ENCODE measurements around the gene MAGI2. TPM values are rescaled to one million over a fixed set of nuclear protein-coding genes. Genes with fewer than 3 reads are reported as not detected.
"Not testable (repeated sequence)": the region's sequence is repeated elsewhere in the genome, so short reads cannot be mapped to it uniquely, and the experiment has no call there.

Gene MAGI2
- total RNA-seq, 3 donors from 2014 or later, result 0.10 to 0.16 (median 0.14) TPM

DNA sequence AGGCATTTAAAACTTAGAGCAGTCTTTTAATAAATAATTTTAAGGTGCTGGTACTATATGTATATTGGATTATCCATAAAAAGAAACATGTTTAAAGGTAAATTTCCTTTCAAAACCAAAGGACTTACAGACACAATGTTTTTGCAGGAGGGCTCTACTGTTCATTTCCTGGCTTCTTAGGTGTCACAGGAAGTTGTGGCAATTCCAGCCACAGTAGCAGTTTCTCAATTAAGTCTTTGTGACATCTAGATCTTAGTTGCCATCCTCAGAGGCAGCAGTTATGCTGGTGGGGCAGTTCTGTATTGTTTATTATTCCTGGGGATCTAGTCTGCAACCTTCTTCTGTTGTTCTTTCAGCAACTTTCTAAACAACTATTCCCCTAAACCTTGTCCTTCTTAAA is 460.1 kb downstream of the MAGI2 start:
- H3K4me3 Mint-ChIP-seq, result no peak overlapping the region
- H3K9me3 Mint-ChIP-seq, result peaks cover 13% of the 10 kb centered on the region
- no peaks in the 10 kb centered on the region for H3K27me3 Mint-ChIP-seq (ENCODE audit: low read depth)
- DNase-seq (no peak), ATAC-seq (no peak)
- no peaks in the 10 kb centered on the region for H3K4me1 Mint-ChIP-seq (ENCODE audit: low read depth)
- H3K36me3 Mint-ChIP-seq (ENCODE audit: insufficient read depth), result no peaks in the 10 kb centered on the region

DNA sequence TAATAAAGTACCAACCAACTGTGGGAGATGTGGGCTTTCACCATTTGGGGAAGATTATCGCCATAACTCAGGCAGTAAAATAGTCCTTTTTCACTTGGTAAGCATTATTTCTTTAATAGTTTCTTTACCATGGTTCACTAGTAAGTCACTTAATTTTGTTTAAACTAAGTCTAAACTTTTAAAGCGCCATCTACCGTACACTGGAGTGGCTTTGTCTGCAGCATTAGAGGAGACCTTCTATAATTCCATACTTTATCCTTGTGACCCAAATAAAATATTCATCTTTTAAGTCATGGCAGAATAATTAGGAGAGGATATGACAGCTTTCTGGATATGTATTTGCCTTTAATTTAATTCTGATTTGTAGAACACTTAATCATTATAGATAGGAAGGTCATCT is 468.0 kb downstream of the MAGI2 start:
- ATAC-seq (no peak), DNase-seq (no peak)
- Mint-ChIP-seq H3K4me1 (ENCODE audit: low read depth) (no peaks in the 10 kb centered on the region), H3K9me3 (peaks cover 19% of the 10 kb centered on the region), H3K27me3 (ENCODE audit: low read depth) (no peaks in the 10 kb centered on the region), H3K4me3 (no peak overlapping the region), H3K36me3 (ENCODE audit: insufficient read depth) (no peaks in the 10 kb centered on the region)

DNA sequence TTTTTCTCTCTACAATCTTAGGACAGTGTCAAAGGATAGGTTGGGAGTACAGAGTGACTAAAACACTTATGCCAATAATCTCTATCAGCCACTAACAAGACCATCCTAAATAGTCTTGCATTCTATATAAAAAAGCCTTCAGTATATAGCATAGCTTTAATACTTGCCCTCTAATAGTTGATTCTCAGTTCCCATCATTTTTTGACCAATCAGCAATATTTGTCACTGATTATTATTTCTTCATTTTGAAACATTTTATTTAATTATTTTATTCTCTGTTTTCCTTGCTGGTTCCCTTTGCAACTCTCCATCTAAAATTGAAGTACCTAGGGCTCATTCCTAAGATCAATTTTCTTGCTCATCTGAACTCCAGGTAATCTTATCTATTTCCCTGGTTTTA is 470.0 kb downstream of the MAGI2 start:
- ATAC-seq (no peak), DNase-seq (no peak)
- Mint-ChIP-seq H3K9me3 (peaks cover 11% of the 10 kb centered on the region), H3K4me3 (no peak overlapping the region), H3K4me1 (ENCODE audit: low read depth) (no peaks in the 10 kb centered on the region), H3K27me3 (ENCODE audit: low read depth) (no peaks in the 10 kb centered on the region), H3K36me3 (ENCODE audit: insufficient read depth) (no peaks in the 10 kb centered on the region)

DNA sequence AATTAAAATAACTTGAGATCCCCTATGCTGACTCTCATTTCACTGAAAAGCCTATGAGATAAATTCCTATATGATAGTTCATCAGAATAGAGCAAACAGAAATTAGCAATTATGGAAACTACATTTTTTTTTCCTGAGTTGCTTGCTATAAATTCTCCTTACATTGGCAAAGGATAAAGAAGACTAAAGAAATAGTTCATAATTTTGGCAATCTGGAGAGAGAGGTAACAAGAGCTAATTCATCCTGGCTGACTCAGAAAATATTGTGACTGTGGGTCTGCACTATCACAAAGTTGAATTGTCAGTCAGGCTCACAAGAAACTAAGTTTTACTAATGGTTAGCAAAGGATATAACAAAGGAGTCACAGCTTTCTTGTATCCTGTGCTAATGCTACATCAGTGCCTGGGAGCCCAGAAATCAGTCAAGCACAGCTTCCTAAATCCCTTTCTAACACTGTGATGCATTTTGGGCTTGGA is 483.0 kb downstream of the MAGI2 start:
- Mint-ChIP-seq H3K27me3 (ENCODE audit: low read depth) (no peaks in the 10 kb centered on the region), H3K9me3 (peaks cover 15% of the 10 kb centered on the region), H3K36me3 (ENCODE audit: insufficient read depth) (no peaks in the 10 kb centered on the region), H3K4me1 (ENCODE audit: low read depth) (no peaks in the 10 kb centered on the region), H3K4me3 (no peak overlapping the region)
- DNase-seq (no peak), ATAC-seq (no peak)

DNA sequence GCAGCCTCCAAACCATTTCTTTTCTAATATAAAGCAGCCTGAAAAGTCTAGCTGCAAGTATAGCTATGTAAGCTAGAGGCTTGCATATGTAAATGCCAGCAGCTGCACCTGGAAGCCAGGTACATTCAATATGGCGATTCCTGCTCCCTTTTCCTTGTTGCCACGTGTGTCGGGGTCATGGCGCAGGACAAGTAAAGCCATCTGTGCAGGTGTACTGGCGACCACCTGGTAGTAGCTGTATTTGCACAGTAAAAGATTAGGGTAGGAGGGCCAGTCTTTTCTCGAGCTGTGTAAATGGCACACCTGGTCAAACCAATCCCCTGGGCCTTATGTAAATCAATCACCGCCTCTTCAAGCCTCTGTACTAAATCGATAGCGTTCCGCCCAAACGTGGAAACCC is 484.5 kb downstream of the MAGI2 start:
- no peaks in the 10 kb centered on the region for H3K36me3 Mint-ChIP-seq (ENCODE audit: insufficient read depth)
- DNase-seq, result no peak
- no peaks in the 10 kb centered on the region for H3K27me3 Mint-ChIP-seq (ENCODE audit: low read depth)
- no peaks in the 10 kb centered on the region for H3K4me1 Mint-ChIP-seq (ENCODE audit: low read depth)
- H3K9me3 Mint-ChIP-seq, result peaks cover 11% of the 10 kb centered on the region
- no peak for ATAC-seq
- H3K4me3 Mint-ChIP-seq, result no peak overlapping the region

DNA sequence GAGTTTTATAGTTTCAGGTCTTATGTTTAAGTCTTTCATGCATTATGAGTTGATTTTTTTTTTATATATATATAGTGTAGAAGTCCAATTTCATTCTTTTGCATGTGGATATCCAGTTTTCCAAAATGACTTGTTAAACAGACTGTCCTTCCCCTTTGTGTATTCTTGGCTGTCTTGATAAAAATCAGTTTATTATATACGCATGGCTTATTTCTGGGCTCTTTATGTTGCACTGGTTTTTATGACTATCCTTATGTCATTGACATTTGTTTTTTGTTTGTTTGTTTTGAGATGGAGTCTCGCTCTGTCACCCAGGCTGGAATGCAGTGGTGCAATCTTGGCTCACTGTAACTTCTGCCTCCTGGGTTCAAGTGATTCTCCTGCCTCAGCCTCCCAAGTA is 485.9 kb downstream of the MAGI2 start:
- H3K4me3 Mint-ChIP-seq; DNase-seq; H3K27me3 Mint-ChIP-seq (ENCODE audit: low read depth); H3K4me1 Mint-ChIP-seq (ENCODE audit: low read depth); H3K36me3 Mint-ChIP-seq (ENCODE audit: insufficient read depth); ATAC-seq: not testable (repeated sequence)
- peaks cover 15% of the 10 kb centered on the region for H3K9me3 Mint-ChIP-seq

DNA sequence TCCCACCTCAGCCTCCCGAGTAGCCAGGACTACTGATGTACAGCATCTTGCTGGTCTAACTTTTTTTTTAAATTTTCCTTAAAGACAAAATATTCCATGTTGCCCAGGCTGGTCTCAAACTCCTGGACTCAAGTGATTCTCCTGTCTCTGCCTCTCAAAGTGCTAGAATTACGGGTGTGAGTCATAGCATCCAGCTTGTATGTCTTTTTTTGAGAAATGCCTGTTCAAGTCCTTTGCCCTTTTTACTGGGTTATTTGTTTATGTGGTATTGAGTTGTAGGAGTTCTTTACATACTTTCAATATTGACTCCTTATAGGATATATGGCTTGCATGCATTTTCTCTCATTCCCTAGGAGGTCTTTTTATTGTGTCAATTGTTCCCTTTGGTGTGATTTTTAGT is 486.4 kb downstream of the MAGI2 start:
- DNase-seq, result no peak
- H3K36me3 Mint-ChIP-seq (ENCODE audit: insufficient read depth), result no peaks in the 10 kb centered on the region
- H3K27me3 Mint-ChIP-seq (ENCODE audit: low read depth), result no peaks in the 10 kb centered on the region
- no peaks in the 10 kb centered on the region for H3K4me1 Mint-ChIP-seq (ENCODE audit: low read depth)
- no peak overlapping the region for H3K4me3 Mint-ChIP-seq
- no peak for ATAC-seq
- H3K9me3 Mint-ChIP-seq, result peaks cover 15% of the 10 kb centered on the region

DNA sequence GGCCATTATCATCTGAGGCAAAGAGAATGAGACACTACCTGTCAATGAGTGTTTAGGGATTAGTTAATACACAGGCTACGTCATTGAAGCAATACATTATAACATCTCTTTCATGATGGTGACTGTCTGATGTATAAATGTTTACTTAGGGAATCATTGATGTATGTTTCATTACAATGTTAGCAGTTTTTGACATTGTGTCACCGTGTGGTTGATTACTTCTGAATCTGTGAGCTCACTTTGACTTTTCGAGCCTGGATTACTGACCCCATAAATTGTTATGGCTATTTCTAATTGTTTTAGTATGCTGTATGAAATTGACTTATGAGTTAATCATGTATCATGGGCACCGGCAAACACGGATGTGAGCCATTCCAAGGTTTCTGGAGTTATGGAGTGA is 494.0 kb downstream of the MAGI2 start:
- no peak for DNase-seq
- Mint-ChIP-seq H3K4me1 (ENCODE audit: low read depth) (no peaks in the 10 kb centered on the region), H3K4me3 (no peak overlapping the region), H3K27me3 (ENCODE audit: low read depth) (no peaks in the 10 kb centered on the region), H3K36me3 (ENCODE audit: insufficient read depth) (no peaks in the 10 kb centered on the region), H3K9me3 (peaks cover 13% of the 10 kb centered on the region)
- ATAC-seq, result no peak

DNA sequence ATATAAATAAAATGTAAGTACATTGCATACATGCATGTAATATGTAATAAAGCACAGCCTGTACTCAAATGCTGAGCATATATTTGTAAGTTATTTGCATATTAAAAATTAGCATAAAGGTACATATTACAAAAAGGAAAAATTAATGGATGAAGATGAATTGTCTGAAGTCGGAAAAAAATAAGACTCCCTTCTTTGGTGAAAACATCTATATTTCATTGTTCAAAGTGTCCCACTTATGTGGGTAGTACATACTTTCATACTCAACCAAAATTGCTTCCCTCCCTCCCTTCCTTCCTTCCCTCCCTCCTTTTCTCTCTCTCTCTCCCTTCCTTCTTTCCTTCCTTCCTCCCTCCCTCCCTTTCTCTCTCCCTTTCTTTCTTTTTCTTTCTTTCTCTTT is 498.1 kb downstream of the MAGI2 start:
- Mint-ChIP-seq H3K36me3 (ENCODE audit: insufficient read depth) (no peaks in the 10 kb centered on the region), H3K4me1 (ENCODE audit: low read depth) (no peaks in the 10 kb centered on the region), H3K27me3 (ENCODE audit: low read depth) (no peaks in the 10 kb centered on the region), H3K4me3 (no peak overlapping the region), H3K9me3 (peaks cover 14% of the 10 kb centered on the region)
- ATAC-seq (no peak), DNase-seq (no peak)

DNA sequence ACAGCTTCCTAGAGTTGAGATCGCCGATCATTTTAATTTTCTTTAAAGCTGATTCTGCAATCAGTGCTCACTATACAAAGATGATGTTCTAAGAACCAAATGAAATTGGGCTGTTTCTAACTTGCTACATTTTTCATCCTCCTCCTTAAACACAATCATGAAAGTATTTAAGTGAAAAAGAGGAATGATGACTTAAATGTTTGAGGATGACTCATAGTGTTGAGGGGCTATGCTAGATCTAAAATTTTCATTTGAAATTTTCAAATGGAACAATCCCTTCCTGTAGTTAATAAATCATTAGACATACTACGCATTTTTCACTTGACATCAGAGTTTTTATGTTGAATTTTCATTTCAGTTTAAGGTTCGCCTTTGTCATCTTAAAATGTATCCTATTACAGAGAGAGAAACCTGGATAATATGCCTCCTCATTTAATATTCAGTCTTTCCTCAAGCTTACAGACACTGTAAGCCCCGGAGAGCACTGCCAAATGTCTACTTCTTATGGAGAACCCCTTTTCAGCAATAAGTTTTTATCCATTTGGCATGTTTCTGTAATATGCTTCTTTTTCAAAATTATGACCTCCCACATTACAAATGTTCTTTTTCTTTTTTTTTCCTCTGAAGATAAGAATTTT is 499.6 kb downstream of the MAGI2 start:
- Mint-ChIP-seq H3K4me1 (ENCODE audit: low read depth) (no peaks in the 10 kb centered on the region), H3K9me3 (peaks cover 17% of the 10 kb centered on the region), H3K4me3 (no peak overlapping the region), H3K36me3 (ENCODE audit: insufficient read depth) (no peaks in the 10 kb centered on the region), H3K27me3 (ENCODE audit: low read depth) (no peaks in the 10 kb centered on the region)
- no peak for DNase-seq
- ATAC-seq, result no peak

DNA sequence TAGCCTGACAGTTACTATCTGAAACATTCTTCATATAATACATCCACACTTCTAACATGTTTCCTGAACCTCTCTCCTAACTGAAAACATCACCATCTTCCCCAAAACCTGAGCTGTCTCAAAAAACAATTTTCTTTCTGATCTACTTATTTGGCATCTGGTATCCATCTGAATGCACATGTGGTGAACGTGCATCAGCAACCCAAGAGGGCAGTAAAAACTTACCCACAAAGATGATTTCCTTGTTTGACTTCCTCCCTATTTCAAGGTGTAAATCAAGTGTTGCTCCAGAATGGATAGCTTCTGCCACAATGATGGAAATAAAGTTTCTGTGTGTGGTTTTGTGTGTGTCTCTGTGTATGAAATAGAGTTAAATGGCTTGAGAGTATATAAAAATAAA is 500.4 kb downstream of the MAGI2 start:
- no peak for ATAC-seq
- no peak for DNase-seq
- Mint-ChIP-seq H3K36me3 (ENCODE audit: insufficient read depth) (no peaks in the 10 kb centered on the region), H3K4me3 (no peak overlapping the region), H3K9me3 (peaks cover 17% of the 10 kb centered on the region), H3K27me3 (ENCODE audit: low read depth) (no peaks in the 10 kb centered on the region), H3K4me1 (ENCODE audit: low read depth) (no peaks in the 10 kb centered on the region)

DNA sequence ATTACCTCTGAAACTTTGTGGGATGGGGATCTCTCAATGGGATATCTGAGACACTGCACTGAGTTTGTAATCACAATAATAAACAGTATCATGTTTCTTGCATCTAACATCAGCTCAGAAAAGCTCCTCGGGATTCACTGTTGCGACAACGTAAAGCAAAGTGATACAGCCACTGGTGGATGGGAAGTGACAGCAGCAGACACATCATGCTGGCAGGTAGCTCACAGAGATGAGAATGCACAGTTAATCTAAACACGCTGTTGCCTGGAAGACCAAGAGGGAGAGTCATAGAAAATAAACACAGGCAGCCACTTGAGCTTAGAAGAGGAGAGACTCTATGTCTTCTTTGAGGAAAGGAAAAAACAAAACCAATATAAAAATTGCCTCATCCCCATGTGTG is 513.8 kb downstream of the MAGI2 start:
- DNase-seq, result no peak
- no peak for ATAC-seq
- H3K9me3 Mint-ChIP-seq, result peaks cover 9% of the 10 kb centered on the region
- H3K36me3 Mint-ChIP-seq (ENCODE audit: insufficient read depth), result no peaks in the 10 kb centered on the region
- no peak overlapping the region for H3K4me3 Mint-ChIP-seq
- no peaks in the 10 kb centered on the region for H3K27me3 Mint-ChIP-seq (ENCODE audit: low read depth)
- H3K4me1 Mint-ChIP-seq (ENCODE audit: low read depth), result no peaks in the 10 kb centered on the region

DNA sequence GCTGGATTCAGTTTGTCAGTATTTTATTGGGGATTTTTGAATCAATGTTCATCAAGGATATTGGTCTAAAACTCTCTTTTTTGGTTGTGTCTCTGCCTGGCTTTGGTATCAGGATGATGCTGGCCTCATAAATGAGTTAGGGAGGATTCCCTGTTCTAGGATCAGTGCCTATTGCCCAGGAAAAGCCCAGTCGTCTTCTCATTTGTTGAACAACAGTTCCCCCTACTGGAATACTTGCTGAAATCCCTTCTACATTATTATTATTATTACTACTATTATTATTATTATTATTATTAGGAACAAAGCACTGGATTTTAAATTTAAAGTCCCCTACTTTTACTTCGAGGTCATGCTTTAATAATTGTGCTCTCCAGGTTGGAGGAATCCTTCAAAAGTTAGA is 528.9 kb downstream of the MAGI2 start:
- ATAC-seq (no peak), DNase-seq (no peak)
- H3K9me3 Mint-ChIP-seq, result peaks cover 10% of the 10 kb centered on the region
- no peaks in the 10 kb centered on the region for H3K27me3 Mint-ChIP-seq (ENCODE audit: low read depth)
- no peaks in the 10 kb centered on the region for H3K4me1 Mint-ChIP-seq (ENCODE audit: low read depth)
- no peak overlapping the region for H3K4me3 Mint-ChIP-seq
- no peaks in the 10 kb centered on the region for H3K36me3 Mint-ChIP-seq (ENCODE audit: insufficient read depth)

DNA sequence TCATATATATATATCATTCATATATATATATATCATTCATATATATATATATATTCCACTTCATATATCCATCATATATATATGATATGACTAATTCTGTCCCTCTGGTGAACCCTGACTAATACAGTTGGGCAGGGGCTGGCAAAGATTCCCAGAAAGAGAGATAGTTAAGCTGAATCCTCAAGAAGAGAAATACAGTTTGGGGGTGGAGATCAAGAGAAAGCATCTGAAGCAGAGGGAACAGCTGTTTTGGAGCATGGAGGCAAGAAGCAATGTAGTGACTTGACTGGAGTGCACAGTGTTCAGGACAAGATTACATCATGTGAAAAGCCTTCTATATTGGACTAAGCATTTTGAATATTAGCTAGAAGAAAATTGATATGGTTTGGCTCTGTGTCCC is 540.7 kb downstream of the MAGI2 start:
- Mint-ChIP-seq H3K9me3 (peaks cover 8% of the 10 kb centered on the region), H3K27me3 (ENCODE audit: low read depth) (no peaks in the 10 kb centered on the region), H3K4me3 (no peak overlapping the region), H3K36me3 (ENCODE audit: insufficient read depth) (no peaks in the 10 kb centered on the region), H3K4me1 (ENCODE audit: low read depth) (no peaks in the 10 kb centered on the region)
- ATAC-seq (no peak), DNase-seq (no peak)

DNA sequence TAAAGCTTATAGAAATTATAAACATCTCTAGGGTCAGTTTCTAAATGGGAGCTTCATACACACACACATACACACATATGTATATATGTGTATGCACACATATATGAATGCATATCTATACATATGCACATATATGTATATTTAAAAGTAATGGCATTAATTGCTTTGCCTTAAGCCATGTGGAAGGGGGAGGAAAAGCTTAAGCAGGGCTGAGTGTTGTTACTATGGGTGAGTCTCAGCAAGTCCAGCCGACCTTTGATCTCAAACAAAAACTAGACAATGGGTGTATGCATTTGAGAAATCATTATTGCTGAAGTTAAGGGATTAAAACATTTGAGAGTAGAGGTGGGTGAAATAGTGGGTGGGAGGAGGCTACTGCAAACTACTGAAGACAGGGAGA is 546.7 kb downstream of the MAGI2 start:
- no peak overlapping the region for H3K4me3 Mint-ChIP-seq
- no peak for DNase-seq
- no peaks in the 10 kb centered on the region for H3K27me3 Mint-ChIP-seq (ENCODE audit: low read depth)
- H3K36me3 Mint-ChIP-seq (ENCODE audit: insufficient read depth), result no peaks in the 10 kb centered on the region
- no peaks in the 10 kb centered on the region for H3K4me1 Mint-ChIP-seq (ENCODE audit: low read depth)
- H3K9me3 Mint-ChIP-seq, result peaks cover 10% of the 10 kb centered on the region
- ATAC-seq, result no peak

DNA sequence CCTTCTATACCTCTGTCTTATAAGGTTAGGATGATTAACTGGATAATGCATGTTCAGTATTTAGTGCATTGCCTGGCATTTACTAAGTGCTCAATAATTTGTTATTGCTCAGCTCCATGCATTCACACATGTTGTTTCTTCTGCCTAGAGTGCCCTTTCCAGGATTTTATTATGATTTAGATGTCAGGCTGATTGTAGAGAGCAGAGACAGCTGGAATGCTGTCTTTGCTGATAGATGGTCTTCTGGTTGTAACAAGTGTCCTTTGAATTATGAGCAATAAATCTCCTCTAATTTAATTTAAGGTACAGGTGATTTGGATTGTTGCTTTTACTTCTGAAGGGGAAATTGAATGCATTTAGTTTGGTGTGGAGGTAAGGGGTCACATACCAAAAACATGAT is 548.0 kb downstream of the MAGI2 start:
- H3K4me3 Mint-ChIP-seq, result no peak overlapping the region
- H3K27me3 Mint-ChIP-seq (ENCODE audit: low read depth), result no peaks in the 10 kb centered on the region
- no peaks in the 10 kb centered on the region for H3K4me1 Mint-ChIP-seq (ENCODE audit: low read depth)
- H3K9me3 Mint-ChIP-seq, result peaks cover 10% of the 10 kb centered on the region
- DNase-seq, result no peak
- no peaks in the 10 kb centered on the region for H3K36me3 Mint-ChIP-seq (ENCODE audit: insufficient read depth)
- no peak for ATAC-seq
